NCI-H2227 treated with DMSO at 0.1 percent for 48 hours (cell line): ENCODE data around the gene SIX1.
A peak's percentile ranks its signal among the peaks of the same experiment; 100 is the strongest.

Experiments used
- DNase-seq: peaks from one replicate; lab custom pipeline; 2025; lab: John Stamatoyannopoulos, UW

Gene SIX1

GRCh38 chr14:60648934-60649874 lies at the start of gene SIX1:
Gene SIX1, minus strand, starts transcription at chr14:60649477. Its CDS starts 288 bp downstream, at chr14:60649189.
- peak; percentile 45 for DNase-seq

DNA sequence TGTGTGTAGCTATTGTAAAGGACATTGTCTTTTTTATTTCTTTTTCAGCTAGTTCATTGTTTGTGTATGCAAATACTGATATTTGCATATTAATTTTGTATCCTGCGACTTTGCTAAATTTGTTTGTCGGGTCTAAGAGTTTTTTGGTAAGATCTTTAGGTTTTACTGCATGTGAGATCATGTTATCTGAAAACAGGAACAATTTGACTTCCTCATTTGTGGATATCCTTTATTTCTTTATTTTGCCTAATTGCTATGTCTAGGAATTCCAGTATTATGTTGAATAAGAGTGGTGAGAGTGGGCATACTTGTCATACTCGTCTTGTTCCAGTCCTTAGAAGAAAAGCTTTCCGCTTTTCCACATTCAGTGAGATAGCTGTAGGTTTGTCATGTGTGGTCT lies 46.0 kb upstream of the SIX1 start:
- no peak for DNase-seq

DNA sequence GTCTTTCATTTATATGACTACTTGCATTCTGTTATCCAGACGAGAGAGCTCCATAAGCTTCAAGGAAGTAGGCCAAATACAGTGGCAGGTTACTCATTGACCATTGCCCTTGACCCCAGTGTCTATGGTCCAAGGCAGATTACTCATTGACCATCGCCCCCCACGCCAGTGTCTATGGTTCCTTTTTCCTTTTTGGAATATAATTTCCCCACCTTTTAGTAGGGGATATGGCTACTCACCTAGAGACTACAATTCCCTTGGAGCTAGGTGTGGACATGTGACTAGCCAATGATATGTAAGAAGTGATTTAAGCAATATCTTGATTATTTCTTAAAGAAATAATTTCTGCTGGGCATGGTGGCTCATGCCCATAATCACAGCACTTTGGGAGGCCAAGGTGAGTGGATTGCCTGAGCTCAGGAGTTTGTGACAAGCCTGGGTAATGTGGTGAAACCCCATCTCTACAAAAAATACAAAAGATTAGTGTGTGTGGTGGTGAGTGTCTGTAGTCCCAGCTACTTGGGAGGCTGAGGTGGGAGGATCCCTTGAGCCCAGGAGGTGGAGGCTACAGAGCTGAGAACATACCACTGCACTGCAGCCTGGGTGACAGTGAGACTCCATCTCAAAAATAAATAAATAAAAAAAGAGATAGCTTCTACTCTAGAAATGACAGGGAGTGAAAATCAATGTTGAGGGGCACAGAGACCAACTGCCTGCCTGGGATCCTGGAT lies 42.3 kb upstream of the SIX1 start:
- no peak for DNase-seq

GRCh38 chr14:60686865-60687264 lies 37.6 kb upstream of the SIX1 start:
- DNase-seq: no peak

GRCh38 chr14:60684203-60684602 lies 34.9 kb upstream of the SIX1 start:
- DNase-seq: no peak

- no peak for DNase-seq
These were observed 32.0 kb upstream of the SIX1 start for GRCh38 chr14:60681271-60681670.

DNA sequence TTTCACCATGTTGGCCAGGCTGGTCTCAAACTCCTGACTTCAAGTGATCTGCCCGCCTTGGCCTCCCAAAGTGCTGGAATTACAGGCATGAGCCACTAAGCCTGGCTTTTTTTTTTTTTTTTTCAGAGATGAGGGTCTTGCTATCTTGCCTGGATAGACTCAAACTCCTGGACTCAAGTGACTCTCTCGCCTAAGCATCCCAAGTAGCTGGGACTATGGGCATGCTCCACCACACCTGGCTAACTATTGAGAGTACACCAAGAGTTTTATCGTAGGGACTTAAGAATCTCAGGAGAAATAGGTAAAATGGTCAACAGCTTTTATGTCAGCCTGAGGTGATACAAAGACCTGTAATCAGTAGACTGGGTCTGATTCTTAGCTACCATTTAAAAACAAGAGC lies 31.2 kb upstream of the SIX1 start:
- DNase-seq: no peak

DNA sequence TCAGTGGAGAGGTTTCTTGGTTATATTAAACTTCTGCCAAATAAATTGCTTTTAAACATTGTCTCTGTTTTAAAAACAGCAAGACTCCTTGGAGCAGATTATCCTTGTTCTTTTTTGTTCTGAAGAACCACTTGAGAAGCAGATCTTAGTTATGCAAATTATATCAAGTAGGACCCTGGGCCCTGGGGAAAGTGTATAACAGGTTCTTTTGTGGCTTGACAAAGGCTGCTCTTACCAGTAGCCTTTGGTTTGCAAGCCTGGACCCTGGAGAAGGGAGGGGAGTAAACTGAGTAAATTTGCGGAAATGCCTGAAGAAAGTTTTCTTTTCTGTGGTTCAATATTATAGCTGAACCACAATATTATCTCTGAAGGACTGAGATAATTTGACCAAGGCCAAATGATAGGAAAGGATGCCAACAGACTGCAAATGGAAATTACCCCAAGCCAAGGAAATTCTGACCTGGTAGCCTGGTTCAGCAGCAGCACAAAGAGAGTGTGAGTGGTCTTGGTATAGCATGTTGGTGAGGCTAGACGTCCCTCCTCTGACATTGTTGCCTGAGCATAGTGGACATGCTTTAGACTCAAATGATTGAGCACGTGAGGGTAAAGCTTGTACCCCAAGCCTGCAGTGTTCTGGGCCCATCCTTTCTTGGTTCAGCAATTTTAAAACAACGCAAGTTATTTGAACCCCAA lies 30.4 kb upstream of the SIX1 start:
- no peak for DNase-seq

- DNase-seq: no peak
These were observed 28.4 kb upstream of the SIX1 start for GRCh38 chr14:60677701-60678100.

DNA sequence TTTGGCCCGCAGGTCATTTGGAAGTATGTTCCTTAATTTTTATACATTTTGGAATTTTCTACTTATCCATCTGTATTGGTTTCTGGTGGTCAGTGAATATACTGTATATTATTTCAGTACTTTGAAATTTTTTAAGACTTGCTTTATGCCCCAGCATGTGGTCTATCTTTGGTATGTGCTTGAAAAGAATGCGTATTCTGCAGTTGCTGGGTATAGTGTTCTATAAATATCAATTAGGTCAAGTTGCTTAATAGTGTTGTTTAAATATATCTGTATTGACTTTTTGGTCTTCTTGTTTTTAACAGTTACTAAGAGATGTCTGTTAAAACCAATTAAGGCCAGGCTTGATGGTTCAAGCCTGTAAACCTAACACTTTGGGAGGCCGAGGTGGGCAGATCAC lies 21.7 kb upstream of the SIX1 start:
- no peak for DNase-seq

GRCh38 chr14:60668431-60669112 lies 19.3 kb upstream of the SIX1 start:
- DNase-seq: no peak

GRCh38 chr14:60665177-60665550 lies 15.9 kb upstream of the SIX1 start:
- DNase-seq: no peak

DNA sequence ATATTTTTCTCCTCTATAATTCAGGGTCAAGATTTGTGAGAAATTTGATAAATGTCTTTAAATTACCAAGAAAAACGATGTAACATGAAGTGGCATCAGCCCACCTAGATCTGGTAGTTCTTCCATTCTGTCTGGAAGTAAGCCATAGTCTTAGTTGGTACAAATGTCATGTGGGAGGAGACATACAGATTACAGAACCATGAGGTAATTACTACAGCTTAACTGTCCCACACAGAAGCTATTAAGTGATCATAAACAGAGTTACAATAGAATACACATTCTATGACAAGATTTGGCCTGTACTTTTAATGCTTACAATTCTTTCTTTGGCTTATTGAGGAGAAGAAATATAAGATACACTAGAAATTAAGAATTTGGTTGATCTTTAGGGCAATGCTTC lies 13.7 kb upstream of the SIX1 start:
- no peak for DNase-seq

- DNase-seq: no peak
These were observed 12.4 kb upstream of the SIX1 start for GRCh38 chr14:60661721-60662120.

- no peak for DNase-seq
These were observed 9.8 kb upstream of the SIX1 start for GRCh38 chr14:60658909-60659585.

DNA sequence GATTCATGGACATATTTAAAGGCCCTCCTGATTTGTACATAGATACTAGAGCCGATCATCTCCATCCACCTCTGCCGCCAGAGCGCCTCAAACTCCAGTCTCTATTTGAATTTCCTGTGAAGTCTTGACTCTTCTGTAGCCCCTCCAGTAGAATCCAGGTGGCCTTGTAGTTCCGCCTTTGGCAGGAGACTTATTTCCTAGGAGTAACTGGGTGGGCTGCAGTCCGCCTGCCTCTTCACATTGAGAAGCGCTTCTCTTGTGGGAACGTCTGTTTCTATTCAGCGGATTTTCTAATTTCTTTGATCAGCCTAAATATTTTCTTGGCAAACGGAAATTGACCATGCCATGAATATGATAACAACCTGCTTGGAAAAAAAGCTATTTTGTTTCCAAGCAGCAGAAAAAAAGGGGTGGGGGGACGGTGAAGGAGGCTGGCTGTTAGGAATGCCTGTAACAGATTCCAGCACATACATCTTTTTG lies 9.0 kb upstream of the SIX1 start:
- DNase-seq: no peak

DNA sequence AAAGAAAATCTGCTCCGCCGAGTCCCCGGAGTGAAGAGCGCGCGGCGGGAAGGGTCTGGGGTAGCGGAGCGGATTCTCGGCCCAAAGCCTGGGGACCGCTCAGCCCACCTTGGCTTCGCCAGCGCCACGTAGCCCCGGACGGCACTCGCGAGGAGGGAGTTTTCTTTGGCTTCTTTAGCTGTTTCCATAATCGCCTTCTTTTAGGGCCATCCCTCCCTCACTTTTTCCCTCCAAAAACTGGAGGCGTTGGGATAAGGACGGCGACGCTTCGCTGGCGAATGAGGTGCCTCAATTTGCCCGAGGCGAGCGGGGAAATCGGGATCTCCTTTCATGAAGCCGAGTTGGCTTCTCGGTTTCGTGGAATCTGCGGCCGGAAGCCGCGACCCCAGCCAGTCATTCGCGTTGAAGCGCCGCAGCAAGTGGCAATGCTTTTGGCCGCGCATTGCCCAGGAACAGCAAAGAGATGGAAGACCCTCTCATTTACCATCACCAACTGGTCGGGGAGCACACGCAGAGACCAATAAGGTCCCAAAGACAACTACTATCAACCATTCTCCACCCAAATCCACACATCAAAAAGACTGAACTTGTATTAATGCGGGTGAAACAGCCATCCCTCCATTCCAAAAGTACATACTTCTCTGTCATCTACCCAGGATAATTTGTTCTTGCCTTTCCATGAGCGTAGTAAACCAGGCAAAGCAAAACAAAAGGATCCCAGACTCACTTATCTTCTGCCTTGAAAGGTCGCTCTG lies 8.4 kb upstream of the SIX1 start:
- DNase-seq: no peak

GRCh38 chr14:60656686-60657455 lies 7.6 kb upstream of the SIX1 start:
- DNase-seq: peak; percentile 26

GRCh38 chr14:60655898-60656685 lies 6.8 kb upstream of the SIX1 start:
- no peak for DNase-seq
